SU-DHL-6 (cell line): Measurements from ENCODE around the gene STAU1.

Experiments used
- CTCF ChIP-seq: fragments of 200-600 bp; sonication (generic); IDR thresholded peaks from one replicate; pipeline ENCODE4 v1.5.1; 2017; ENCODE audit warnings: antibody characterized with exemption, mild to moderate bottlenecking, low read length, moderate library complexity; ENCODE audit not compliant: insufficient read depth, poor library complexity, severe bottlenecking
- EZH2phosphoT487 ChIP-seq: fragments of 200-600 bp; sonication (generic), shearing (Covaris generic); conservative IDR thresholded peaks from 2 replicates; pipeline ENCODE4 v1.6.1; 2018; ENCODE audit warnings: mild to moderate bottlenecking, antibody characterized with exemption, low read length, moderate library complexity, mixed read lengths

DNA sequence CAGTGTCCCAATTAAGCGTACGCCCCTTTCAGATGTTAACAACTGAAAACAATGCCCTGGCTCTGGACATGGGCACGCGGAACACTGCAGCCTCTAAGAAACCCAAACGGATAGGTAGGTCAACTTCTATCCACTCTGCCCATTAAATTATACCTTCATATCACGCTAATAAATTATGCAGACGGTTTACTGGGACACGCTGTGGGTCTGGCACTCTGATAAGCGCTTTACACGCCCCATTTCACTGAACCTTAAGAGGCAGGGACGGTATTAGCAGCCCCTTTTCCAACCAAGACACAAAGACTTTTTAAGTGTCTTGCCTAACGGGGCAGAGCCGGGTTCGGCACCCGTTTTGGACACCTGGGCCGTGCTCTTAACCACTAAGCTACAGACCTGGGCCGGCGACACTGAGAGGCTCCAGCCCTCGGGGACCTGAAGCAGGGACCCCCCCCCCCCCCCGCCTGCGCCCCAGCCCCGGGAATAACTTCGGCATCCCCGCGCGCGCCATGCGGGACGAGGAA lies 744 bp downstream of the STAU1 start:
- TF ChIP-seq CTCF (no peak), EZH2phosphoT487 (no peak)
